GM23338 (cell line): ENCODE measurements around the gene LRRC27.

Experiments used
- CTCF ChIP-seq, 2 experiments: fragments of 200-600 bp in 1 of 2; sonication (generic) in 1 of 2; conservative IDR thresholded peaks; 2 replicates each; pipeline versions ENCODE4 v1.5.1 to v1.6.1; 2016 to 2017; ENCODE audit warnings: antibody characterized with exemption in 2 of 2, low read depth in 2 of 2, mild to moderate bottlenecking in 2 of 2, moderate library complexity in 1 of 2
- ETS1 ChIP-seq: IDR thresholded peaks from 2 replicates; pipeline ENCODE4 v1.6.1; 2016; ENCODE audit warnings: antibody characterized with exemption
- EZH2 ChIP-seq: fragments of 200-600 bp; sonication (generic); IDR thresholded peaks from one replicate; pipeline ENCODE4 v1.8.0; 2017; ENCODE audit warnings: antibody characterized with exemption, mild to moderate bottlenecking, low read depth; ENCODE audit not compliant: unreplicated experiment
- EZH2phosphoT487 ChIP-seq: fragments of 200-600 bp; sonication (generic); IDR thresholded peaks from one replicate; pipeline ENCODE4 v1.8.1; 2018; ENCODE audit warnings: antibody characterized with exemption; ENCODE audit not compliant: unreplicated experiment
- POLR2AphosphoS5 ChIP-seq: IDR thresholded peaks from 2 replicates; pipeline ENCODE4 v1.6.1; 2016; ENCODE audit warnings: antibody characterized with exemption, low read depth
- REST ChIP-seq: IDR thresholded peaks from one replicate; pipeline ENCODE4 v1.6.1; 2018; ENCODE audit warnings: antibody characterized with exemption; ENCODE audit not compliant: unreplicated experiment
- ZNF331 ChIP-seq: fragments of 250-450 bp; sonication (Bioruptor Pico); IDR thresholded peaks from 2 replicates; pipeline ENCODE4 v1.5.0; 2020; ENCODE audit warnings: low read depth, mild to moderate bottlenecking, moderate library complexity

GRCh38 chr10:132385389-132385667 is 53.3 kb downstream of the LRRC27 start:
- TF ChIP-seq ZNF331, result no peak
- no peak for TF ChIP-seq CTCF (conservative IDR thresholded peaks at IDR 0.05; ENCODE audit: low read depth in 2 of 2)
- no peak for TF ChIP-seq EZH2
- TF ChIP-seq REST, result no peak
- TF ChIP-seq POLR2AphosphoS5, result no peak
- TF ChIP-seq ETS1, result no peak
- TF ChIP-seq EZH2phosphoT487, result no peak
